Effector memory CD4-positive, alpha-beta T cell (primary cell): ENCODE measurements around the gene ZNF768.
"Not testable (repeated sequence)": the region's sequence is repeated elsewhere in the genome, so short reads cannot be mapped to it uniquely, and the experiment has no call there.

Source experiments
- DNase-seq, 3 donors: peaks; one replicate each; pipeline ENCODE4 v3.0.0-alpha.2; 2020
- H3K27ac ChIP-seq: 2 replicates; pipeline ENCODE4 v1.7.0; 2013; ENCODE audit warnings: mild to moderate bottlenecking, low read length, moderate library complexity; ENCODE audit not compliant: insufficient read depth, poor library complexity, severe bottlenecking
- H3K27me3 ChIP-seq: replicated peaks from 2 replicates; pipeline ENCODE4 v1.7.0; 2013; ENCODE audit warnings: mild to moderate bottlenecking, low read length; ENCODE audit not compliant: insufficient read depth, control insufficient read depth, poor library complexity, severe bottlenecking
- H3K36me3 ChIP-seq: 2 replicates; pipeline ENCODE4 v1.7.0; 2013; ENCODE audit warnings: mild to moderate bottlenecking, low read length, moderate library complexity; ENCODE audit not compliant: control insufficient read depth, insufficient read depth
- H3K4me1 ChIP-seq: 2 replicates; pipeline ENCODE4 v1.7.0; 2013; ENCODE audit warnings: low read length, mild to moderate bottlenecking; ENCODE audit not compliant: control insufficient read depth, insufficient read depth, poor library complexity, severe bottlenecking
- H3K4me3 ChIP-seq: 2 replicates; pipeline ENCODE4 v1.7.0; 2013; ENCODE audit warnings: low read length, low read depth, mild to moderate bottlenecking; ENCODE audit not compliant: insufficient read depth, poor library complexity, severe bottlenecking
- H3K9me3 ChIP-seq: 2 replicates; pipeline ENCODE4 v1.7.0; 2013; ENCODE audit warnings: mild to moderate bottlenecking, low read length, moderate library complexity; ENCODE audit not compliant: control insufficient read depth

ZNF768 gene

DNA sequence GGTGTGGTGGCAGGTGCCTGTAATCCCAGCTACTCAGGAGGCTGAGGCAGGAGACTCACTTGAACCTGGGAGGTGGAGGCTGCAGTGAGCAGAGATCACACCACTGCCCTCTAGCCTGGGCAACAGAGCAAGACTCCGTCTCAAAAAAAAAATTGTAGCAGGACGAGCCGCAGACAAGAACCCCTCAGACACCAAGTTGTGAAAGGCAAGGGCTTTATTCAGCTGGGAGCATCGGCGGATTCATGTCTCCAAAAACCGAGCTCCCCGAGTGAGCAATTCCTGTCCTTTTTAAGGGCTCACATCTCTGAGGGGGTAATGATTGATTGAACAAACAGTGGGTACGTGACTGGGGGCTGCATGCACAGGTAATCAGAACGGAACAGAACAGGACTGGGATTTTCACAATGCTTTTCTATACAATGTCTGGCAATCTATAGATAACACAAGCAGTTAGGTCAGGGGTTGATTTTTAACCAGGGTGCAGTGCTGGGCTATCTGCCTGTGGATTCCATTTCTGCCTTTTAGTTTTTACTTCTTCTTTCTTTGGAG is 14.6 kb upstream of the ZNF768 start:
- H3K27ac ChIP-seq, H3K4me3 ChIP-seq, H3K36me3 ChIP-seq, H3K9me3 ChIP-seq, H3K4me1 ChIP-seq, H3K27me3 ChIP-seq, DNase-seq: not testable (repeated sequence)

DNA sequence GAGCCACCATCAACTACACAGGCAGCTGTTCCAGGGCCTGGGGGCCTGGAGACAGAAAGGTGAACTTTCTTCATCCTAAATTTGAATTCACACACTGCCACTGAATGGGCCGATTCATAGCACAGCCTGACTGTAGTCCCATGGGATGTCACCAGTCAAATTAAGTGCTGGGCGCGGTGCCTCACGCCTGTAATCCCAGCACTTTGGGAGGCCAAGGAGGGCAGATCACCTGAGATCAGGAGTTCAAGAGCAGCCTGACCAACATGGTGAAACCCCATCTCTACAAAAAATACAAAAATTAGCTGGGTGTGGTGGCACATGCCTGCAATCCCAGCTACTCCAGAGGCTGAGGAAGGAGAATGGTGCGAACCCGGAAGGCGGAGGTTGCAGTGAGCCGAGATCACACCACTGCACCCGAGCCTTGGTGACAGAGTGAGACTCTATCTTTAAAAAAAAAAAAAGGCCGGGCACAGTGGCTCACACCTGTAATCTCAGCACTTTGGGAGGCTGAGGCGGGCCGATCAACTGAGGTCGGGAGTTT is 13.7 kb upstream of the ZNF768 start:
- peaks cover 11% of the 10 kb centered on the region for H3K4me1 ChIP-seq
- H3K9me3 ChIP-seq, H3K36me3 ChIP-seq, H3K4me3 ChIP-seq, DNase-seq, H3K27me3 ChIP-seq, H3K27ac ChIP-seq: not testable (repeated sequence)

DNA sequence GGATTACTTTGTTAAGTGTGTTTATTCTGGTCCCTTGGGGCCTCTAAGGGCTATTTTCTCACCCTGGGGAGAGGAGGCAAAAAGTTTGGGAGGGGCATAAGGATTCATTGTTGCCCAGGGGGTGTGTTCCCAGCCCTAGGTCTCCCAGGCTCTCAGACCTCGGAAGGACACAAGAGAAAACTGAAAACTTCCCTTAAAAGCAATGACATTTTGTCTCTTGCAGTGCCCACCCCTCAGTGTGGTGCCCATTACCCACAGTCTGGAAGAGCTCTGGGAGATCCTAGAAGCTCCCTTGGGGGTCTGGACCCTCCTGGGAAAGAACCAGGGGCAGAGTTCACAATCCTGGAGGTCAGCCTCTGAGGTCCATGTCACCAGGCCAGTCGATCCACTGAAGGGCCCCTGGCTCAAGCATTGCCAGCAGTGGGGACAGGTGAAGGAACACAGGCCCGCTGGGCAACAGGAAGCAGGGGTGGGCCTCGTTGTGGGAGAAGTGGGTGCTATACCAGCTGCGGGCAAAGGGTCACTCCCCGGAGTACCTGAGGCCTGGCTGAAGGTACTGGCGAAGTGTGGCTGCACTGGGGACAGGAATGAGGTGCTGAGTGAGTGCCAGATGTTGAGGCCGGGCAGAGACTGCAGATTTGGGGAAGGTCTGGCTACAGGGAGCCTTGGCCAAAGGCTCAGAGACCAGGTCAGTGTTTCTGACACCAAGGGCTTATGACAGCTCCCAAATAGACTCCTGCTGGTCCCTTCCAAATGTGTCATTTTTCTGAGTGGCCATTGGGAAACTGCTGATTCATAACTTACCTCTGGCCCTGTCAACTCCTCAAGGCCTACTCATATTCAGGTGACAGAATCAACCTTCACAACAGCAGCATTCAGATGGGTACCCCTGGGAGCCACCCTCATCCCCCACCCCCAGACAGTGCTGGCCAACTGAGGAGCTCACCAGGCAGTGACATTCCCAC is 12.9 kb upstream of the ZNF768 start:
- Histone ChIP-seq H3K9me3 (no peaks in the 10 kb centered on the region), H3K36me3 (no peaks in the 10 kb centered on the region), H3K27ac (no peak overlapping the region), H3K4me1 (peaks cover 12% of the 10 kb centered on the region), H3K27me3 (no peaks in the 10 kb centered on the region), H3K4me3 (no peak overlapping the region)
- DNase-seq: no peak

DNA sequence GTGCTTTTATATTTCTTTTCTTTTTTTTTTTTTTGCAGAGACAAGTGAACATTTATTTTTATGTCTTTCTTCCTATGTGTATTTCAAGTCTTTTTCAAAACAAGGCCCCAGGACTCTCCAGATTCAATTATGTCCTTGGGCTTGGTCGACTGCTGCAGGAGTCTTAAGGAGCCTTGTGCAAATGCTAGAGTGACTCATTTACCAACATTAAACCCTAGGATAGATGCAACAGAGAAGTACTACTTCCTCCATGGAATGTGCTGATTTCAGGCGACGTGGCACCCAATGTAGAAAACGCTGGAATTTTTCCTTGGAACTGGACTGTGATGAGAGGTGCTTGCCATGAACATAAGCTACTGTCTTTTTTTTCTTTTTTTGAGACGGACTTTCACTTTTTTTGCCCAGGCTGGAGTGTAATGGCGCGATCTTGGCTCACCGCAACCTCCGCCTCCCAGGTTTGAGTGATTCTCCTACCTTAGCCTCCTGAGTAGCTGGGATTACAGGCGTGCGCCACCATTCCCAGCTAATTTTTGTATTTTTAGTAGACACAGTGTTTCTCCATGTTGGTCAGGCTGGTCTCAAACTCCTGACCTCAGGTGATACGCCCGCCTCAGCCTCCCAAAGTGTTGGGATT is 10.1 kb upstream of the ZNF768 start:
- H3K27ac ChIP-seq: peak overlapping the region; percentile 94
- H3K4me1 ChIP-seq: peaks cover 22% of the 10 kb centered on the region
- H3K36me3 ChIP-seq, H3K27me3 ChIP-seq, H3K9me3 ChIP-seq, H3K4me3 ChIP-seq, DNase-seq: not testable (repeated sequence)

DNA sequence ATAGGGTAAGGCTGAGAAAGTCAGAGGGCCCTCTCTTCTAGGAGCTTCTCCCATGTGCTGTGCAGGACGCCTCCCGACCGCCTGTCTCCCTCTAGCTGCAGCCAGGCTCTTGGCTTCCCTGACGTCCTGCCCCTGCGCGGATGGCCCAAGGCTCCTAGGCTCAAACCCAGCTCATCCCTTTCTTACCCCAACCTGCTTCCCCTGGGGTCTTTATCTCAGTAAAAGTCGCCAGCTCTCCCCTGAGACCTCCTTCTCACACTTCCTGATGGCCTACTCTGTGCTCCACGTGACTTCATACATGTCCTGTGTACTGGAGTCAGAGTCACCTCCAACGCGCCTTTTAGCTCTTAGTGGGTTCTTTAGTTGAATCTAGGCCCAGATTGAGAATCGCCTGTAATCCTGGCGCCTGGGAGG is 9.4 kb upstream of the ZNF768 start:
- H3K27ac ChIP-seq: peak overlapping the region; percentile 94
- H3K4me1 ChIP-seq: peaks cover 22% of the 10 kb centered on the region
- peak overlapping the region; percentile 70 for H3K4me3 ChIP-seq
- peak; percentile 28 to 42 (median 36) for DNase-seq
- H3K27me3 ChIP-seq: no peaks in the 10 kb centered on the region
- H3K9me3 ChIP-seq: no peaks in the 10 kb centered on the region
- H3K36me3 ChIP-seq: peaks cover 8% of the 10 kb centered on the region

DNA sequence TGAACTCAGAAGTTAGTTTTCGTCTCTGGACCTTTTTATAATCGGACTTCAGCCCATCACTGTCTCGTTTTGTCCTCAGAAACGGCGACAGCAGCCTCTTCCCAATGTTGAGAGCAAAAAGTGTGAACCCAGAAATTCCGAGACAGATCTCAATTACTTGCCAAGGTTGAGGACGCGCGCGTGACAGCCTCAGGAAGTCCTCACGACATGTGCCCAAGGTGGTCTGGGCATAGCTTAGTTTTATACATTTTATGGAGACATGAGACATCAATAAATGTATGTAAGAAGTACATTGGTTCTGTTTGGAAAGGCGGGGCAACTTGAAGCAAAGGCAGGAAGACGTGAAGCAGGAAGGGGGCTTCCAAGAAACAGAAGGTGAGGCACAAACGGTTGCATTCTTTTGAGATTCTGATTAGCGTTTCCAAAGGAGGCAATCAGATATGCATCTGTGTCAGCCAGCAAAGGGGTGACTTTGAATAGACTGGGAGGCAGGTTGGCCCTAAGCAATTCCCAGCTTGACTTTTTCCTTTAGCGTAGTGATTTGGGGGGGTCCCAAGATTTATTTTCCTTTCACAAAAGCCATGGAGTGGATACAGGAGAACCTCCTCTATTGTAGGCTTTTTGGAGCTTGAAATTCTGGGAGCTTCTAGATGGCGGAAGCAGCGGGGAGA is 8.9 kb upstream of the ZNF768 start:
- peak overlapping the region; percentile 70 for H3K4me3 ChIP-seq
- peaks cover 8% of the 10 kb centered on the region for H3K36me3 ChIP-seq
- H3K9me3 ChIP-seq: no peaks in the 10 kb centered on the region
- peak in 1 of 3 donors; percentile 26 for DNase-seq
- H3K4me1 ChIP-seq: peaks cover 22% of the 10 kb centered on the region
- no peaks in the 10 kb centered on the region for H3K27me3 ChIP-seq
- peak overlapping the region; percentile 94 for H3K27ac ChIP-seq

DNA sequence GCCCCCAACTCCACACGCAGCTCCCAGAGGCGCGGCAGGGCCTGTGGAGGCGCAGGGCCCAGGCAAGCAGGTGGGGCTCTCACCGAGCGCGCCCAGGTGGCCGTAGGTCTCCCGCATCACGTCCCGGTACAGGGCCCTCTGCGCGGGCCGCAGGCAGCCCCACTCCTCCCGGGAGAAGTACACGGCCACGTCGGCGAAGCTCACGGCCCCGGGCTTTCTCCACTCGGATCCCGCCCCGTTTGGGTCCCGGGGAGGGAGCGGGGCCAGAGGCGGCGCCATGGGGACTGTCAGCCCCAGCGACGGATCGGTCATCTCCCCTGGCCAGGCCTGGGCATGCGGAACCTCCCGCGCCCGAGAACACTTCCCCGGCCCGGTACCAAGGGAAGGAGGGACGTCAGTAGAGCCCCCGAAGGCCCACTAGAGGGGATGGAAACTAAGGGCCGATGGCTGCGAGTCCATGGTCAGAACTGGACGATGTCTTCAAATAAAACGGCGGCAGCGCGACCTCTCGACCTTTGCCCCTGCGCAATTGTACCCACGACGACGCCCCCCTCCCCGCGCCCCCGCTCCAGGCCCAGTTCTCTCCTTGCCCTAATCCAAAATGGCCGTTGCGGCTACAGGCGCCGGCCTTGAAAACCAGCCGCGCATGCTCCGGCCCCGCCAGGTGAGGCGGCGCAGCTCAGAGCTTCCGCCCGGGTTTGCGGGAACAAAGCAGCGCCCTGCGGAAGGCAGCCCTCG is 8.2 kb upstream of the ZNF768 start, which contains the start of gene ZNF747:
Gene ZNF747 (minus strand): TSS at position 491 of the 738 bp plus-strand sequence. CDS start 179 bp downstream, at position 312.
- Histone ChIP-seq H3K27ac (peak within 1 kb of the TSS; percentile 94), H3K27me3 (no peaks in the 10 kb centered on the region), H3K4me1 (peaks cover 22% of the 10 kb centered on the region), H3K36me3 (peaks cover 8% of the 10 kb centered on the region), H3K9me3 (no peaks in the 10 kb centered on the region), H3K4me3 (peak within 1 kb of the TSS; percentile 70)
- peak; percentile 81 to 87 (median 85) for DNase-seq

DNA sequence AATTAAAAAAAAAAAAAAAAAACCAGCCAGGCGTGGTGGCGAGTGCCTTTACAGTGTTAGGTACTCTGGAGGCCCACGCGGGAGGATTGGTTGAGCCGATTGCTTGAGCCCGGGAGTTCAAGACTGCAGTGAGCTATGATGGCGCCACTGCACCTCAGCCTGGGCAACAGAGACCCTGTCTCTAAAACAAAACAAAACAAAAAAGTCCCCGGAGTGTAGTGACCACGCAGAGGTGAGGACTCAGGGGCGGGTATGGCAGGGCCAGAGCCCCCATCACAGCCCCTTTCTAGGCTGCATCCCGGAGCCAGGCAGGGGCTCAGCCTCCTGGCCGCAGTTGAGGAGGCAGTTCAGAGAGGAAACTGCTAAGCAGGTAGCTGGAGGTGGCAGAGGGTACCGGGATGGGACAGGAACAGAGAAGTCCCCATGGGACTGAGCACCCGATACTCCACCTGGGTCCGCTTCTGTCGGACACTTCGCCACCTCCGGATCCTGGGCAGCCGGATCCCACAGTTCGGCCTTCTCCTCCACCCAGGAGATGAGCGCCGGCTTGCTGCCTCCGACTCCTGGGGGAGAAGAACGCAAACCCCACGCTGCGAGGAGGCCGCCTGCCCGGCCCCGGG is 7.5 kb upstream of the ZNF768 start:
- Histone ChIP-seq H3K9me3 (no peaks in the 10 kb centered on the region), H3K4me3 (peak overlapping the region; percentile 70), H3K27me3 (no peaks in the 10 kb centered on the region), H3K36me3 (peaks cover 8% of the 10 kb centered on the region), H3K27ac (peak overlapping the region; percentile 94), H3K4me1 (peaks cover 22% of the 10 kb centered on the region)
- no peak for DNase-seq

DNA sequence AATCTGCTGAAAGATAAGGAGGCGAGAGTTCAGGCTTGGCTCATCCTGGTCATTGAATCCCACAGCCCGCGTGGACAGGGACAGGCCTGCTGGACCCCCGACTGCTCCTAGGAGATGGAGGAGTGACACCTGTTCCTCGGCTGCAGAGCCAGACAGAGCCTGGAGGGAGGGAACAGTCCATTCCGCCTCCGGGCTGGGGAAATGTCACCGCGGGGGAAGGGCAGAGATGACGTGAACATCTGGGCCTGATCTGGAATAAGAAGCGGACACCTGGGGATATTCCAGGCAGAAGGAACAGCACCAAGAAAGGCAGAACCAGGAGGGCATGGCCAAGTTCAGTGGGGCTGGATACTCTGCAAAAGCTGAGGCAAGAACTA is 6.8 kb upstream of the ZNF768 start:
- Histone ChIP-seq H3K4me3 (no peak overlapping the region), H3K27me3 (no peaks in the 10 kb centered on the region), H3K4me1 (peaks cover 22% of the 10 kb centered on the region), H3K9me3 (no peaks in the 10 kb centered on the region), H3K36me3 (peaks cover 8% of the 10 kb centered on the region), H3K27ac (peak overlapping the region; percentile 35)
- DNase-seq: no peak
